Measurements from ENCODE around the gene FOXD4.
"Not testable (repeated sequence)": the region's sequence is repeated elsewhere in the genome, so short reads cannot be mapped to it uniquely, and the experiment has no call there.

Gene FOXD4

DNA sequence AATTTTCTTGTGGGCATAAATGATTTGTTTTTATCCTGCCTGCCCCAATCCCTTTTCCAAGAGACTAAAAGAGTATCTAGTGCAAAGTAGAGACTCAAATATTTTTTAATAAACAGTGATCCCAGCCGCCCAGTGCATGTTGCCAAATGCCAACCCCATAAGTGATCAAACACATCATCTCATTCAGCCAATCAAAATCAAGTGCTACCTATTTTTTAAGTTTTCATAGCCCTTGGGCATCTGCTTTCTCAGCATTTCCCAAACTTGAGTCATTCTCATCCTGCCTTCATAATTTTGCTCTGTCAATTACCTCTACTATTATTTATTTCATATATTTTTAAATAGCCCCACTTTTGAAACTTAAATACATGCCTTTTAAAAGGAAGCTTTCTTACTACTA, 27.4 kb downstream of the FOXD4 start:
- not testable (repeated sequence) for DNase-seq

DNA sequence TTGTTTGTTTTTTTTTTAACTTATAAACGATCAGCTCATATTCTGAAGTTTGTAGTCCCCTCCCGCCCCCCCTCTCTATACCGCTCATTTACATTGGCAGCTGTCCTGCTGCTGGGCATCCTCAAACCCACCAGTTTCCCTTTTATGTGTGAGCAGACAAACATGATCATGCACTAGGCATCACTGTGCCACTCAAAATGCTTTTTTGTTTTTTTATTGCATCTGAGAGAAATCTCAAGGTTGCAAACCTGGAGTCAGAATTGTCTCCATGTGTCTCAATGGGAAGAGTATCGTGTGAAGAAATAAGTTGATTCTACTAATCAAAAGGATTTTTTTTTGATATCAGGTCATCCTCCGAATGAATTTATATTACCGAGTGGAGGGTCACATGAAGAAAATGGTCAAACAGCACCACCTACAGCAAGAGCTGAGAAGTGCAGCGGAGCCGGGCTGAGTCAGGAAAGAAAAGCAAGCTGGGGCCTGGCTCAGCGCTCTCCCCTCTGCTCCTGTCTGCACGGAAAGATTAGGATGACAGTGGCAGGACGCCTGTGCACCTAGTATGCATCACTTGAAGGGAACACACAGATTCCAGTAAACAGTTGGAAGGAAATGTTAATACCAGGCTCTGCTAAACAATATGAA, 29.7 kb downstream of the FOXD4 start:
- not testable (repeated sequence) for DNase-seq

DNA sequence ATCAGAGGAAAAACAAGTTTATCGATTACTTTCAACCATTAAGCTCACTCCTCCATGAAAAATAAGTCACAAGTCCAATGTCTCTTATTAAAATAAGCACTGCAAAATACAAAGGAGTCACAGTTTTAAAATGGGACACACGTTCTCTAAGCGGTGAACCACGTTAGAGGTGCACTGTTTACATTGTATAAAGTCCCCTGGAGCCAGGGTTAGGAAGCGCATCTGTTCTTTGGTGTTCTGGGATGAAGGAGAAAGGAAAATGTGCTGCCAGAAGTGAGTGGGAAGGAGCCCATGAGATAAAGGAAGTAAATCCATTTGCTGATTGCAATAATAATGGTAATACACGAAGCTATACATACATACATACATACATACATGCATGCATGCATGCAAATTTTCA, 30.4 kb downstream of the FOXD4 start:
- not testable (repeated sequence) for DNase-seq

DNA sequence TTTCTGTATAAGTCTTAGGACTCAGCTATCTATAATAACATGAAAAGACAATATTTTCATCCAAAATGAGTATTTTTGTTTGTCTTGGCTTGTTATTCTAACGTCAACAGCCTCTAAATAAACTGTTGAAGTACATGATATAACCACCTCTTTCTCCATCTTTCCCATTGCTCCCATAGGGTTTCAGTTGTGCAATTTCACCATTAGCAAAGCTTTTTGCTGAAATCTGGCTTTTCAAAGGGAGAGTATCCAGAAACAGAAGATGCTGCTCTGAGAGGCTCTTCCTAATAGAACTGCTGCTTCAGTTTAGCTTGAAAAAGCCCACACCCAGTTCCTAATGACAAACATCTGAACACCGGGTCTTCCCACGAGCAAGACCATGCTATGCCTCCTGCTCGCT, 31.1 kb downstream of the FOXD4 start:
- not testable (repeated sequence) for DNase-seq

DNA sequence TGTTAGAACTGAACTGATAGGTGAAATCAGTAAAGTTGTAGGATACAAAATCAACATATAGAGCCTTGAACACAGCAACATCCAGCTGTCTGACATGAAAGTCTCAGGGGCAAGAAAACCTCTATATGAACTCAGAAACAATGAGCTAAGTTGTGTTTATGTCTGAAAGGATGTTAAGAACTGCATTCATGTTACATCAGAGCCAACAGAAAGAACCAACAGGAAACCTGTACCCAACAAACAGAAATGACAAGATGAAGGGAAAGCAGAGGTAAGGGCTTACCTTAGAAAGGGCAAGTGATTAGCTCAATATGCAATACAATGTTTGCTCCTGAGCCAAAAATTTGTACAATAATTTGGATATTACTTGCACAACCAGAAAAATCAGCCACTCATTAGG, 31.5 kb downstream of the FOXD4 start:
- DNase-seq: not testable (repeated sequence)

DNA sequence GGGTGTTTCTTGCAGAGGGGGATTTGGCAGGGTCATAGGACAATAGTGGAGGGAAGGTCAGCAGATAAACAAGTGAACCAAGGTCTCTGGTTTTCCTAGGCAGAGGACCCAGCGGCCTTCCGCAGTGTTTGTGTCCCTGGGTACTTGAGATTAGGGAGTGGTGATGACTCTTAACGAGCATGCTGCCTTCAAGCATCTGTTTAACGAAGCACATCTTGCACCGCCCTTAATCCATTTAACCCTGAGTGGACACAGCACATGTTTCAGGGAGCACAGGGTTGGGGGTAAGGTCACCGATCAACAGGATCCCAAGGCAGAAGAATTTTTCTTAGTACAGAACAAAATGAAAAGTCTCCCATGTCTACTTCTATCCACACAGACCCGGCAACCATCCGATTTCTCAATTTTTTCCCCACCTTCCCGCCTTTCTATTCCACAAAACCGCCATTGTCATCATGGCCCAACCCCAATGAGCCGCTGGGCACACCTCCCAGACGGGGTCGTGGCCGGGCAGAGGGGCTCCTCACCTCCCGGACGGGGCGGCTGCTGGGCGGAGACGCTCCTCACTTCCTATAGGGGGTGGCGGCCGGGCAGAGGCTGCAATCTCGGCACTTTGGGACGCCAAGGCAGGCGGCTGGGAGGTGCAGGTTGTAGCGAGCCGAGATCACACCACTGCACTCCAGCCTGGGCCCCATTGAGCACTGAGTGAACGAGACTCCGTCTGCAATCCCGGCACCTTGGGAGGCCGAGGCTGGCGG, 35.1 kb downstream of the FOXD4 start:
- DNase-seq: not testable (repeated sequence)

DNA sequence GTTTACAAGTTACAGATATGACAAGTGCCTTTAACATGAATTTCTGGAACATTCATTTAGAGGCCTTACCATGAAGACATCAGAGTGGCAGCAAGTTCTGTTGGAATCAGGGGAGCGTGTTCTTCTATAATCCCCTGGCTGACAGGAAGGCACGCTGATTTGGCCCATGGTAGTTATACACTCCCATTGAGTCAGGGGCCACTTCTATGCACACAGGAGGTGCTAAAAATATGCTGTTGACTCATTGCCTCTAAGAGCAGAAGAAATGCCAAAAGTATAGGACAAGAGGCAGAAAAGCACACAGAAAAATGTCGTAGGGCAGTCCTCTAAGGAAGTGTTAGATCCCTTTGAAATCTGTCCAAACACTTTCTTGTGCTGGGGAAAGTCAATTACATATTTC, 39.9 kb downstream of the FOXD4 start:
- not testable (repeated sequence) for DNase-seq

DNA sequence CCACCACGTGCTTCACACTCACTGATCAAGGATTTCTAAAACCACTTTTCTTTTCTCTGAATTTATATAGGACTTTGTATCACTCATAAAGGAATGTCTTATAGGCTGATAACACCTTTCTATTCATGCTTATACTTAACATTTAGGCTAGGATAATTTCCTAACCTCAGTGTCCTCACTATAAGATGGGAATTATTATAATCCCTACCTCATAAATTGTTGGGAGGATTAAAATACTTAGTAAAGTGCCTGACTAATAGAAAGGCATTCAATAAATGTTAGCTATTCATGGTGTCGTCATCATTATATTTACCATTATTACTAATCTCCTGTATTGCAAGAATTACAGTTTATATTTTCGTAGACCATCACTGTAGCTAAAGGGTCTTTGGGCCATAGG, 41.8 kb downstream of the FOXD4 start:
- DNase-seq: not testable (repeated sequence)

DNA sequence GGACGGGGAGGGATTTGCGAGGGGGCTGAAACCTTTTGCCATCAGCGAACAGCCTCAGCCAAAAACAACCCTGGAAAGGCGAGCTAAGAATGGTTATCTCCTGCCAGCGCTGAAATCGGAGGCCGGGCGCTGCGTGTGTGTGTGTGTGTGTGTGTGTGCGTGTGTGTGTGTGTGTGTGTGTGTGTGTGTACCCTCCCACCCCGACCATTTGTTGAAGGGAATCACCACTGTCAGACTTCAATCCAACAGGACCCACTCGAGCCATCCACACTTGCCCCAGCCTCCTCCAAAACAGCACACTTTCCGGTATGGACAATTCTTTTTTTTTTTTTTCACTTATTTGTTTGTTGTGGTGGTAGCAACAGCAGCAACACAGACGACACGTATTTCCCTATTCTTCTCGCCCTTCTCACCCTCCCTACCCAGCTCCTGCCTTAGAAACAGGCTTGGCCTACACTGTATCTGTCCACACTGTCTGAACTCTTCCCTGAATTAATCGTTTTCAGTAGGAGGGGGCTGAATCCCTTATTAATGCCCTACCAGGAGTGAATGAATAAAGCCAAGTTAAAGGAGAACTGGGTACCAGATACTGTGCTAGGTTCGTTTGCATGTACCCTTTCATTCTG, 44.2 kb downstream of the FOXD4 start:
- not testable (repeated sequence) for DNase-seq

DNA sequence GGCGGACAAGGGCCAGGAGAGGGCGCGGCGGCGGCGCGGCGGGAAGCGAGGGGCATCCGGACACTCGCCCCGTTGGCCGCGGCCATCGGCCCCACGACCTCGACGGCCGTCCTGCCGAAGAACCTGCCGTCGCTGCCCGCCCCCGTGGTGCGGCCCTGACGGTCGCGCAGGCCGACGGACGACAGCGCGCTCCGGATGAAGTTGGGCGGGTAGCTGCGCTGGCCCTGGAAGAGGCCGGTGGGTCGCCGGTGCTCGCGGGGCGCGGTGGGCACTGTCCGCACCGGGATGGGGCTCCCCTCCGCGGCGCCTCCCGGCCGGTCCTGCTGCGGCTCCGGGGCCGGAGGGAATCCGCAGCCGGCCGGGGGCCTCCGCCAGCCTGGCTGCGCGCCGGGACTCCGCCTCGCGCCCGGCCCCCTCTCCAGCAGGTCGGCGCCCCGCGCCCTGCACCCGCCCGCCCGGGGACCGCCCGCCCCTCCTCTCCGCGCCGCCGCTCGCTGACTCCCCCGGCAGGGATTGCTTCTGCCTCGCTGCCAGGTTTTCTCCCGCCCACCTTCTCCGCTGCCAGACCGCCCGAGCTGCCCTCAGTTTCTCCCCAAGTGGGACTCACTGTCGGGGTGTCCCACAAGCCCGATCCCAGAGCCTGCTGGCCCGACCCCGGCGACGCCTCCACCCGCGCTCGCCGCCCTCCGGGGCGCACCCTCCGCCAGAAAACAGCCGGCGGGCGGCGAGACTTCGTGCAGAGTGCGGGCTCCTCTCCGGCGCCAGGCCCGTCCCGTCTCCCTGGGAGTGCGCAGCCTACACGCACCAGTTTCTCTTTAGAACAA, 44.9 kb downstream of the FOXD4 start:
- peak; percentile 30 for DNase-seq

Measured in stimulated activated CD4-positive, alpha-beta T cell treated with anti-CD3 and anti-CD28 coated beads, Interleukin-15, amount 100 ng/mL, for 24 hours (primary cell).